Upper lobe of left lung (tissue), 6 donors: Measurements from ENCODE around the gene GNB1L. TPM values are rescaled to one million over a fixed set of nuclear protein-coding genes. Genes with fewer than 3 reads are reported as not detected.
"Not testable (repeated sequence)": the region's sequence is repeated elsewhere in the genome, so short reads cannot be mapped to it uniquely, and the experiment has no call there.

ENCODE experiments used
- ATAC-seq, 2 donors: fragments of 200-7000 bp; cut with Tn5 transposase; one replicate each; pipeline ENCODE4 v1.9.1; 2022; ENCODE audit warnings: mild to moderate bottlenecking in 2 of 2, moderate library complexity in 2 of 2; ENCODE audit not compliant: low FRiP score in 2 of 2
- DNase-seq, 2 donors: peaks; one replicate each; pipeline ENCODE4 v3.0.0-alpha.2; 2019 to 2020
- H3K27ac ChIP-seq, 4 donors: fragments of 200-600 bp; sonication (generic); one replicate each; pipeline ENCODE4 v1.5.1; 2016 to 2019
- H3K27me3 ChIP-seq, 4 donors: fragments of 200-600 bp; sonication (generic); one replicate each; pipeline ENCODE4 v1.5.1; 2017 to 2019
- H3K36me3 ChIP-seq, 4 donors: fragments of 200-600 bp; sonication (generic); one replicate each; pipeline ENCODE4 v1.5.1; 2016 to 2019
- H3K4me1 ChIP-seq, 4 donors: fragments of 200-600 bp; sonication (generic); one replicate each; pipeline ENCODE4 v1.5.1; 2018 to 2019
- H3K4me3 ChIP-seq, 4 donors: fragments of 200-600 bp; sonication (generic); one replicate each; pipeline ENCODE4 v1.5.1; 2017 to 2019; ENCODE audit warnings: mild to moderate bottlenecking in 2 of 4, moderate library complexity in 1 of 4
- H3K9me3 ChIP-seq, 4 donors: fragments of 200-600 bp; sonication (generic); one replicate each; pipeline ENCODE4 v1.5.1; 2018 to 2019
- EP300 ChIP-seq, 4 donors: sonication (generic); formaldehyde crosslinking; IDR thresholded peaks; one replicate each; pipeline ENCODE4 v1.5.1; 2017; ENCODE audit warnings: antibody characterized with exemption in 4 of 4, control low read depth in 2 of 4
- POLR2A ChIP-seq, 4 donors: fragments of 450-650 bp; IDR thresholded peaks; one replicate each; pipeline ENCODE4 v1.5.1; 2016 to 2017; ENCODE audit warnings: antibody characterized with exemption in 4 of 4, mild to moderate bottlenecking in 2 of 4
- POLR2AphosphoS5 ChIP-seq, 2 donors: sonication (generic); formaldehyde crosslinking; IDR thresholded peaks; one replicate each; pipeline ENCODE4 v1.5.1; 2017; ENCODE audit warnings: antibody characterized with exemption in 2 of 2
- WGBS, 2 donors: methylation state at CpG; one replicate each; pipeline ENCODE4 v1.1.5; 2017 to 2018; 5-methylcytosine and 5-hydroxymethylcytosine counted together
- total RNA-seq, 6 donors: library from RNA; depleted of rRNA in 4 of 6; stranded (reverse); fragments of >200 nt in 4 of 6; gene quantifications; one replicate each; pipeline versions ENCODE4 v1.1.0 to v1.2.1, GENCODE V29; 2016 to 2021
- TF ChIP-seq, protein P1 (sequence below), 6 experiments: fragments of 450-650 bp in 4 of 6; fragments of 200-600 bp in 2 of 6; sonication (generic) in 2 of 6; IDR thresholded peaks; one replicate each; pipeline ENCODE4 v1.5.1; 2016 to 2019; ENCODE audit warnings: antibody characterized with exemption in 6 of 6
- donor health status: DM: no; HTN: no; CAD: no; lungs with moderate emphysema.
- donor health status: DM: no; HTN: yes; CAD: no; lungs with severe emphysema.

Gene GNB1L
- total RNA-seq, 6 donors from 2014 or later, result 0.78 to 11.1 (median 6.8) TPM

DNA sequence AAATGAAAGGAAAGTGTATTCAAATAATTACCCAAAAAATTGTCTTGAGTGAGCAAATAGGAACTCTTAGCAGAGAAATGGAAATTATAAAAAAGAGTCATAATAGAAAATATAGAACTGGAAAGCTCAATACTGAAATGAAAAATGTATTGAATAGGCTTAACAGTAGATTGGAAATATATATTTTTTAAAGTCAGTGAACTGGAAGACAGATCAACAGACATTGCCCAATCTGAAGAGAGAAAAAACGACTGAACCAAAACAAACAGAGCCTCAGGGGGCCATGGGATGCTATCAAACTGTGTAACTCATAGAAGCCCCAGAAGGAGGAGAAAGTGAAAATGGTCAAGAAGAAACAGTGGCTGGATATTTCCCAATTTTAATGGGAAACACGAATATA is 61.5 kb downstream of the GNB1L start:
- Histone ChIP-seq H3K27ac (no peak overlapping the region), H3K27me3 (no peaks in the 10 kb centered on the region), H3K9me3 (peaks cover 0 to 4% (median 0%) of the 10 kb centered on the region in 4 donors), H3K36me3 (no peaks in the 10 kb centered on the region), H3K4me1 (no peaks in the 10 kb centered on the region), H3K4me3 (no peak overlapping the region)
- TF ChIP-seq POLR2A (IDR thresholded peaks at IDR 0.05), result no peak
- no peak for TF ChIP-seq EP300 (IDR thresholded peaks at IDR 0.05)
- TF ChIP-seq, protein P1, sequence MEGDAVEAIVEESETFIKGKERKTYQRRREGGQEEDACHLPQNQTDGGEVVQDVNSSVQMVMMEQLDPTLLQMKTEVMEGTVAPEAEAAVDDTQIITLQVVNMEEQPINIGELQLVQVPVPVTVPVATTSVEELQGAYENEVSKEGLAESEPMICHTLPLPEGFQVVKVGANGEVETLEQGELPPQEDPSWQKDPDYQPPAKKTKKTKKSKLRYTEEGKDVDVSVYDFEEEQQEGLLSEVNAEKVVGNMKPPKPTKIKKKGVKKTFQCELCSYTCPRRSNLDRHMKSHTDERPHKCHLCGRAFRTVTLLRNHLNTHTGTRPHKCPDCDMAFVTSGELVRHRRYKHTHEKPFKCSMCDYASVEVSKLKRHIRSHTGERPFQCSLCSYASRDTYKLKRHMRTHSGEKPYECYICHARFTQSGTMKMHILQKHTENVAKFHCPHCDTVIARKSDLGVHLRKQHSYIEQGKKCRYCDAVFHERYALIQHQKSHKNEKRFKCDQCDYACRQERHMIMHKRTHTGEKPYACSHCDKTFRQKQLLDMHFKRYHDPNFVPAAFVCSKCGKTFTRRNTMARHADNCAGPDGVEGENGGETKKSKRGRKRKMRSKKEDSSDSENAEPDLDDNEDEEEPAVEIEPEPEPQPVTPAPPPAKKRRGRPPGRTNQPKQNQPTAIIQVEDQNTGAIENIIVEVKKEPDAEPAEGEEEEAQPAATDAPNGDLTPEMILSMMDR (IDR thresholded peaks at IDR 0.05), result no peak
- no peak for TF ChIP-seq POLR2AphosphoS5 (IDR thresholded peaks at IDR 0.05)
- ATAC-seq, result no peak
- no peak for DNase-seq
- WGBS, 2 donors, result 77 to 78% methylated on average over 2 of the region's 2 CpGs

DNA sequence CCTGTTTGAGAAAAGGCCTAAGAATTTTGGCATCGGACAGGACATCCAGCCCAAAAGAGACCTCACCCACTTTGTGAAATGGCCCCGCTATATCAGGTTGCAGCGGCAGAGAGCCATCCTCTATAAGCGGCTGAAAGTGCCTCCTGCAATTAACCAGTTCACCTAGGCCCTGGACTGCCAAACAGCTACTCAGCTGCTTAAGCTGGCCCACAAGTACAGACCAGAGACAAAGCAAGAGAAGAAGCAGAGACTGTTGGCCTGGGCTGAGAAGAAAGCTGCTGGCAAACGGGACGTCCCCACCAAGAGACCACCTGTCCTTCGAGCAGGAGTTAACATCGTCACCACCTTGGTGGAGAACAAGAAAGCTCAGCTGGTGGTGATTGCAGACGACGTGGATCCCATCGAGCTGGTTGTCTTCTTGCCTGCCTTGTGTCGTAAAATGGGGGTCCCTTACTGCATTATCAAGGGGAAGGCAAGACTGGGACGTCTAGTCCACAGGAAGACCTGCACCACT is 62.2 kb downstream of the GNB1L start:
- H3K9me3 ChIP-seq, H3K4me1 ChIP-seq, H3K27ac ChIP-seq, H3K4me3 ChIP-seq, H3K36me3 ChIP-seq, DNase-seq, H3K27me3 ChIP-seq, ATAC-seq: not testable (repeated sequence)
- WGBS, 2 donors, result 89 to 93% methylated on average over 13 of the region's 13 CpGs

DNA sequence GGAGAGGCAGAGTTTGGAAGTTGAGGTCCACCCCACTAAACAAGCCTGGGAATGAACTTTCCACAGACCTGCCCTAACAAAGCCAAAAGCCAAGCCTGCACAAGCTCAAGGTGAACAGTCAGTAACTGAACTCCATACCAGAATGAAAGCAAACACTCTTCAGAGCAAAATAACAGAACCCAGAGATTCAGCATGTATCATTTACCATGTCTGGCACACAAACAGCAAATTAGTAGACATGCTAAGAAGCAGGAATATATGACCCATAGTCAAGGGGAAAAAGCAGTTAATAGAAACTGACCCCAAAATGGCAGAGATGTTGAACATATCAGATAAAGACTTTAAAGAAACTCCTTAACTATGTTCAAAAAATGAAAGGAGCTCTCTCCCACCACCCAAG is 62.8 kb downstream of the GNB1L start:
- H3K9me3 ChIP-seq, result peaks cover 0 to 4% (median 0%) of the 10 kb centered on the region in 4 donors
- TF ChIP-seq, protein P1 (IDR thresholded peaks at IDR 0.05), result no peak
- H3K4me3 ChIP-seq, result no peak overlapping the region
- no peaks in the 10 kb centered on the region for H3K4me1 ChIP-seq
- ATAC-seq (no peak), DNase-seq (no peak)
- H3K27me3 ChIP-seq, result no peaks in the 10 kb centered on the region
- H3K36me3 ChIP-seq, result no peaks in the 10 kb centered on the region
- H3K27ac ChIP-seq, result no peak overlapping the region

DNA sequence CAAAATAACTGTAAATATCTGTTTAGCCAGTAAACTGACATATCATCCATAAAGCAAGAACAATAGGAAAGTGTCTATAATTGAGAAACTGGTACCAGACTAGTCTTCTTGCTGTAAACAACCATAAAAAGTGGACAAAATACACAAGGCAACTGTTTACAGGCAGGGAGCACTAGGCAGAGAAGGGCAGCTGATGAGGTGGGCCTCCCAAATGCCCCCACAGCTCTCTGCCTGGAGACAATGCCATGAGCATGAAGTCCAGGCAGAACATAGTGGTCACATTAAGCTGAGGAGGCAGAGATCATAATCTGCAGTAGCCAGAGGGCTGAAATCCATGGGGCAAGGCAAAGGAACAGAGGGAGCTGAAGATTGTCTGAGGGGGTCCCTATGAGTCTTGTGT is 63.4 kb downstream of the GNB1L start:
- ATAC-seq, result no peak
- H3K9me3 ChIP-seq, result peaks cover 0 to 4% (median 0%) of the 10 kb centered on the region in 4 donors
- no peak overlapping the region for H3K4me3 ChIP-seq

DNA sequence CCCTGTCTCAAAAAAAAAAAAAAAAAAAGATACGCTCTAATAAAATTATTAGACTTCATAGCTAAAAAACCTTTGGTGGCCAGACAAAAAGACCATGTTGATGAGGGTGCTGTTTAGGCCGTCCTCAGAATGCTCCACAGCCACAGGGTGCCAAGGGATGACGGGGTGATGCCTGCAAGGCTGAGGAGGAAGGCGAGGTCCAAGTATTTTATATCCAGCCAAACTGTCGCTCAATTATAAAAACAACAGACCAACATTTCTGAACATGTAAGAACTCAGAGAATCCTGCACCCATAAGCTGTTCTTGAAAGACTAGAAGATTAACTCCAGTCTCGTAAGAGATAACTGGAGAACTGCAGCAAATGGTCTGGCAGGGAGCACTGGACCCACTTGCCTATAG is 64.8 kb downstream of the GNB1L start:
- Histone ChIP-seq H3K36me3 (no peaks in the 10 kb centered on the region), H3K9me3 (peaks cover 0 to 4% (median 0%) of the 10 kb centered on the region in 4 donors), H3K27ac (no peak overlapping the region), H3K27me3 (no peaks in the 10 kb centered on the region), H3K4me1 (no peaks in the 10 kb centered on the region), H3K4me3 (no peak overlapping the region)
- 71 to 96% methylated on average over 6 of the region's 6 CpGs for WGBS, 2 donors
- no peak for TF ChIP-seq POLR2AphosphoS5 (IDR thresholded peaks at IDR 0.05)
- no peak for TF ChIP-seq POLR2A (IDR thresholded peaks at IDR 0.05)
- TF ChIP-seq, protein P1 (IDR thresholded peaks at IDR 0.05), result no peak
- no peak for TF ChIP-seq EP300 (IDR thresholded peaks at IDR 0.05)
- DNase-seq (no peak), ATAC-seq (no peak)

More for the DNA sequence above, 63.4 kb downstream of the GNB1L start:
- H3K4me1 ChIP-seq, result no peaks in the 10 kb centered on the region
- H3K36me3 ChIP-seq, result no peaks in the 10 kb centered on the region
- no peak for TF ChIP-seq EP300 (IDR thresholded peaks at IDR 0.05)
- TF ChIP-seq, protein P1 (IDR thresholded peaks at IDR 0.05), result no peak
- DNase-seq, result no peak
- no peaks in the 10 kb centered on the region for H3K27me3 ChIP-seq
- no peak overlapping the region for H3K27ac ChIP-seq
